Epithelial cell of proximal tubule (primary cell): Measurements from ENCODE around the gene BRD3OS. TPM values are rescaled to one million over a fixed set of nuclear protein-coding genes. Genes with fewer than 3 reads are reported as not detected.

Source experiments
- DNase-seq: peaks from one replicate; pipeline ENCODE4 v3.0.0-alpha.2; 2011; ENCODE audit warnings: low read depth
- H3K4me3 ChIP-seq: 2 replicates; pipeline ENCODE4 v1.5.1; 2011; ENCODE audit warnings: low read depth, mild to moderate bottlenecking, low read length
- total RNA-seq: library from RNA; depleted of rRNA; stranded (reverse); fragments of >200 nt; gene quantifications from 2 replicates; pipeline ENCODE4 v1.2.3, GENCODE V29; 2015
- TF ChIP-seq, protein P1 (sequence below): conservative IDR thresholded peaks from 2 replicates; pipeline ENCODE4 v1.5.1; 2012; ENCODE audit warnings: low read depth, mild to moderate bottlenecking, low read length

The BRD3OS gene
- total RNA-seq, 1 donor from 2014 or later: 22.7 TPM

- DNase-seq: no peak
- TF ChIP-seq, protein P1, sequence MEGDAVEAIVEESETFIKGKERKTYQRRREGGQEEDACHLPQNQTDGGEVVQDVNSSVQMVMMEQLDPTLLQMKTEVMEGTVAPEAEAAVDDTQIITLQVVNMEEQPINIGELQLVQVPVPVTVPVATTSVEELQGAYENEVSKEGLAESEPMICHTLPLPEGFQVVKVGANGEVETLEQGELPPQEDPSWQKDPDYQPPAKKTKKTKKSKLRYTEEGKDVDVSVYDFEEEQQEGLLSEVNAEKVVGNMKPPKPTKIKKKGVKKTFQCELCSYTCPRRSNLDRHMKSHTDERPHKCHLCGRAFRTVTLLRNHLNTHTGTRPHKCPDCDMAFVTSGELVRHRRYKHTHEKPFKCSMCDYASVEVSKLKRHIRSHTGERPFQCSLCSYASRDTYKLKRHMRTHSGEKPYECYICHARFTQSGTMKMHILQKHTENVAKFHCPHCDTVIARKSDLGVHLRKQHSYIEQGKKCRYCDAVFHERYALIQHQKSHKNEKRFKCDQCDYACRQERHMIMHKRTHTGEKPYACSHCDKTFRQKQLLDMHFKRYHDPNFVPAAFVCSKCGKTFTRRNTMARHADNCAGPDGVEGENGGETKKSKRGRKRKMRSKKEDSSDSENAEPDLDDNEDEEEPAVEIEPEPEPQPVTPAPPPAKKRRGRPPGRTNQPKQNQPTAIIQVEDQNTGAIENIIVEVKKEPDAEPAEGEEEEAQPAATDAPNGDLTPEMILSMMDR: no peak
- H3K4me3 ChIP-seq: no peak overlapping the region
Observed at GRCh38 chr9:134010310-134011173, 14.7 kb upstream of the BRD3OS start.

DNA sequence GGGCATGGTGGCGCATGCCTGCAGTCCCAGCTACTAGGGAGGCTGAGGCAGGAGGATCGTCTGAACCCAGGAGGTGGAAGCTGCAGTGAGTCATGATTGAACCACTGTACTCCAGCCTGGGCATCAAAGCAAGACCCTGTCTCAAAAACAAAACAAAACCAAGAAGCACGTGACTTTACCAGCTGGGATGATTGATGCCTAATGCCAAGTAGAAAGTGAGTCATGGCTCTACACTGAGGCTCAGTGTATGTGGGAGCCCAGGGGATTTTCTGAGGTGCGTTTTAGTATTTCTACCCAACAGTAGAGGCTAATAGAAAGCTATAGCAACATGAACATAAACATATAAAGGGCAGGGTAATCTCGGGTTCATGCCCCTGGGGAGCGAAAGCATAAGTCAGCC is 13.9 kb upstream of the BRD3OS start:
- TF ChIP-seq, protein P1: no peak
- DNase-seq: no peak
- no peak overlapping the region for H3K4me3 ChIP-seq

GRCh38 chr9:134014946-134015345 is 10.3 kb upstream of the BRD3OS start:
- DNase-seq: peak; percentile 25
- TF ChIP-seq, protein P1: no peak
- H3K4me3 ChIP-seq: no peak overlapping the region

GRCh38 chr9:134024214-134024792 is 978 bp upstream of the BRD3OS start:
- DNase-seq: no peak
- TF ChIP-seq, protein P1: no peak
- peak overlapping the region; percentile 57 for H3K4me3 ChIP-seq

- DNase-seq: no peak
- TF ChIP-seq, protein P1: peak; percentile 29
- H3K4me3 ChIP-seq: peak overlapping the region; percentile 88
Observed at GRCh38 chr9:134025606-134026541, 593 bp downstream of the BRD3OS start.

- peak overlapping the region; percentile 88 for H3K4me3 ChIP-seq
- no peak for DNase-seq
- TF ChIP-seq, protein P1: no peak
Observed at GRCh38 chr9:134026581-134026980, 1.3 kb downstream of the BRD3OS start.
